H54 (cell line): ENCODE measurements around the gene ARL8A.
A peak's percentile ranks its signal among the peaks of the same experiment; 100 is the strongest.

Experiments
- DNase-seq: peaks from one replicate; pipeline ENCODE4 v3.0.0; 2011; ENCODE audit warnings: low spot score, mixed read lengths; ENCODE audit not compliant: insufficient read length
- FAIRE-seq: peaks from 3 replicates; lab custom pipeline; 2011; peaks lifted over from hg19 to GRCh38; lab: Jason Lieb, UNC
- POLR2A ChIP-seq: IDR thresholded peaks from 2 replicates; pipeline ENCODE4 v1.6.1; 2011; ENCODE audit warnings: low read depth, mild to moderate bottlenecking, low read length

Gene ARL8A

DNA sequence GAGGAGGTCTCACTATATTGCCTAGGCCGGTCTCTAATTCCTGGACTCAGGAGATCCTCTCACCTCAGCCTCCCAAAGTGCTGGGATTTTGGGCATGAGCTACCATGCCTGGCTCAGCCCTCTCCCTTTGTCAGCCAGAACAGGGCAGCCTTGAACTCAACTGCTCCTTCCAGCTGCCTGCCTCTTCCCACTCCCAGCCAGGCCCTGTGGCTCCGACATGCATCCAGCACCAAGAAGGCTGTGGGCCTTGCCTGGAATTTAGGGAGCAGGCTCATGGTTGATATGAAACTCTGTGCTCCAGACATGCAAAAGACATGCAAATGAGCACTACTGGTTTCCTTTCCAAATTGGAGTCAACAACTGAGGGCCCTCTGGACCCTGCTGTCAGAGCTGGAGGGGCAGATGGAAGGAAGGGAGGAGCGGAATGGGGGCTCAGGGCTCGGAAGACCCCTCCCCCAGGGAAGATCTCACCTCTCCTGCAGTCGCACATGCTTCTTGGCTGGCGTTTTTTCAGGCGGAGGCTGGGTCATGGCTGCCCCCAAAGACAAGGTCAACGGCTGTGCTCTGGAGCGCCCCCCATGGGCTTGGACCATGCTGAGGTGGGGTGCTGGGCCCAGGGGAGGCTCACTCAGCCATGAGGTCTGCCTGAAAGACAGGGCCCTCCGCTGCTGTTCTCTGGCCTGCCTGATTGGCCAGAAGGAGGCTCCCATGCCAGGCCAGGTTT lies 14.4 kb upstream of the ARL8A start:
- no peak for TF ChIP-seq POLR2A
- FAIRE-seq, result no peak

DNA sequence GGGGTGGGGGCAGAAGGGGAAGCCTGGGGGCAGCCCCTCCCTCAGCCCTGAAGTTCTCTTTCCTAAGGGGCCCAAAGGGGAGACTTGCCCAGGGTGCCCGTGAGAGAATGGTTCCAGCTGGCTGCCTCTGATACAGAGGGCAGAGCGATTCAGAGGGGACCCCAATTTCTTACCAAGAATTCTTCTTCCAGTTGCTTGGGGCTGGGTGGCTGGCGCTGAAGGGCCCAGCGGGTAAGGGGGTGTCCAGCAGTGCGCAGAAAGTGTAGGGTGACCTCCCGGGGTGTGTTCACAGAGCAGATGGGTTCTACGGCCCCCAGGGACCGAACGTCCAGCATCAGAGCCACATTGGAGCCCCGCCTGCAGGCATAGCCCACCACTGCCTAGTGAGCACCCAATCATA lies 13.4 kb upstream of the ARL8A start:
- FAIRE-seq (no peak), DNase-seq (no peak)
- no peak for TF ChIP-seq POLR2A

More for the DNA sequence above, 14.4 kb upstream of the ARL8A start:
- no peak for DNase-seq

DNA sequence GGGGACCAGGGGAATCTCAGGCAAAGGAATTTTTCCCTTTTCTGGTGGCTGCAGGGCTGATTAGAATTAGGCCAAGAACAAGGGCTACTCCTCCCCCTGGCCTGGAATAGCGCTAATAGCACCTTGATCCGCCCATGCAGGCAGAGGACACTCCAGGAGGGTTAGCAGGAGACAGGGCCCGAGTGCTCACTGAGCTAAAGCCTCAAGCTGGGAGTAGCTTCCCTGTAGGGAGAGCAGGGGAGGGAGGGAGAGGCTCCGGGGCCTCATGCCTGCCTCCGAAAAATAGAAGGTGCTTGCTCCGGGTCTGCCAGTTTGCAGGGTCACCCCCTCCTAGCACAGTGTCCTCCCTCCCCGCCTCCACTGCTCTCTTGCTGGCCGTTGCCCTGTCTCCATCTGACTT lies 12.1 kb upstream of the ARL8A start:
- FAIRE-seq (no peak), DNase-seq (no peak)
- TF ChIP-seq POLR2A, result no peak

DNA sequence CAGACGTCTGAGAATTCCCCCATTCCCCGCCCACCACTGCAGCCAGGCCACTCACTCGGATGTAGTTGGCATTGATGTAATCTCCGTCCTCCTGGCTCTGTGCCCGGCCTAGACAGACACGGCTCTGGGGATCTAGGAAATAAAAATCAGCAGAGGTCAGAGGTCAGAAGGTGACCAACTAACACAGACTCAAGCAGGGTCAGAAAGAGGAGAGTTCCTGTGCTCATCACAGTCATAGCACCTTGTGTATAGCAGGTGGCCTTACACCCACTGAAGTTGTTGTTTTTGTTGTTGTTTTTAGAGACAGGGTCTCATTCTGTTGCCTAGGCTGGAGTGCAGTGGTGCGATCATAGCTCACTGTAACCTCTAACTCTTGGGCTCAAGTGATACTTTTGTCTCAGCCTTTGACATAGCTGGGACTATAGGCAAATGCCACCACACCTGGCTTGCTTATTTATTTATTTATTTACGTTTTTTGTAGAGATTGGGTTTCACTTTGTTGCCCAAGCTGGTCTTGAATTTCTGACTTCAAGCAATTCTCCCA lies 11.0 kb upstream of the ARL8A start:
- TF ChIP-seq POLR2A, result no peak
- FAIRE-seq, result no peak

DNA sequence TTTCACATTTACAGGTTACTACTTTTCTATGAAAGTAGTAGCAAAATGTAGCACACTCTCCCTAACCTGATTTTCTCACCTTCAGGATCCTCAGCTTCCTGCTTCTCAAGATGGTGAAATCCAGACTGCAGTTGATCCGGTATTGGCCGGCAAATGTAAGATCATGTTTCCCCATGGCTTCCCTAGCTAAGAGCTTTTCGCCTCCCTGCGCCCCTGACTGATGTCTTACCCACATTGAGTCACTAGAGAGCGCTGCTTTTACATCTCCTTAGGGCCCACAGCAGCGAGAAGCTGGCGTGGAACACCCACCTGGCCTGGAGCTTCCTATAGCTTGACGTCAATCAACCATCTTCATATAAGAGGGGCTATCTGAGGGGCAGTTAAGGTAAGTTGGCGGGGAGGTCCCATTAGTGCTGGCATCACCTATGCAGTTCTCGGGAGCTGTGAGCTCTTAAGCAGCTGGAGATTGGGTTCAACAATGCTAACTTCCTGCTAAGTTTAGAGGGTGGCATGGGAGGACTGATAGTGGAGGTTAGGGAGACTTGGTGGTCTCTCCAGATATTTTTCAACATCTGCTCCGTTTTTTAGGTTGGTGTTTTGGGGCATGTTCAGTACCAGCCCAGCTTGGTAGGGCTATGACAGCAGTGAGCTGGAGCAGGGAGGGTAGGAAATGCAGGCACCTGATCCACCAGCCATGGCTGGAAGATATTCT lies 10.4 kb upstream of the ARL8A start:
- TF ChIP-seq POLR2A, result no peak
- FAIRE-seq (no peak), DNase-seq (peak; percentile 49)

More for the DNA sequence above, 11.0 kb upstream of the ARL8A start:
- DNase-seq, result no peak

- DNase-seq (no peak), FAIRE-seq (no peak)
- no peak for TF ChIP-seq POLR2A
These were observed 9.7 kb upstream of the ARL8A start for GRCh38 chr1:202154148-202154765.

DNA sequence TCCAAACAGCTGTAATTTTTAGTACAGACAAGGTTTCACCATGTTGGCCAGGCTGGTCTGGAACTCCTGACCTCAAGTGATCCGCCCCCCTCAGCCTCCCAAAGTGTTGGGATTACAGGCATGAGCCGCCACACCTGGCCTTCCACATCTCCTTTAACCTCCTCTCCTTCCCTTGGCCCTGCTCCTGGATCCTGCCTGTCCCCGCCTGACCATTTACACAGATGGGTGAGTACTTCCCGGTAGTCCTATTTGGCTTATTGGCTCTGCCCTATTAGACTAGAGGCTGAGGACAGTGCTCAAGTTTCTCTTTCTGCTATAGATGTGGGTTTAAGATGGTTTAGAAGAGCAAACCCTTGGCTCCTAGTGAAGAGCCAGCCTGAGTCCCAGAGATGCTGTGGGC lies 8.7 kb upstream of the ARL8A start:
- DNase-seq (no peak), FAIRE-seq (no peak)
- no peak for TF ChIP-seq POLR2A

GRCh38 chr1:202152399-202152798 lies 7.9 kb upstream of the ARL8A start:
- FAIRE-seq, result no peak
- no peak for DNase-seq
- no peak for TF ChIP-seq POLR2A

DNA sequence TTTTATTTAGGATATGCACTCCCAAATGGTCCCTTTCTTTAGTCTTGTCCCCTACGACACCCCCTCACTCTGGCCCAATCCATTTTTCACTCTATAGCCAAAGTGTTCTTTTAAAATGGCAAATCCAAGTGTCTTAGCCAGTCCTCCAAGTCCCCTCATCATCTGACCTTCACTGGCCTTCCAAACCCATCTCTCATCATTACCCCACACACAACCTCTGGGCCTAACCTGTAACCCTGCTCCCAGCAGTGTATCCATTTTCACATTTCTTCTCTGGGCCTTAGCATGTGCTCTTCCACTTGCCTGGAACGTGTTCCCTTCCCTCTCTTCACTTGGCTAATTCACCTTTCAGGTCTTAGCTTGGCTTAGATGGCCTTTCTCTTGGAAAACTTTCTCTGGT lies 6.5 kb upstream of the ARL8A start:
- TF ChIP-seq POLR2A, result no peak
- FAIRE-seq (no peak), DNase-seq (no peak)

DNA sequence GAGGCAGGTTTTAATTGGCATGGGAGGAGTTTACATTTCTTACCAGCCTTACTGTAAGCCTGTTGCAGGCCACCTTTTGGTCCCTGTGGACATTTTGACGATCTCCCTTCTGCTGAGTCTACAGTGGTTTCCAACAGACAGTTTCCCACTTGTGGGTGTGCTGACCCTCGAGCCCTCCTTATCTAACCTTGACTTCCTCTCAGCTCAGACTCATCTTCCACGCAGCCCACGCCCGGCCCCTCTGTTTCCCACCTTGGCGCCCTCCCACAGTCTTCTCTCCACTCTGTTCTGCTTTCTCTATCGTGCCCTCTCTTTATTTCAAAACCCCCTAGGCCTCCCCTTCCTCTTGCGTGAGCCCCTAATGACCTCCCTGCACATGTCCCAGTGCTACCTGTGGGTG lies 6.1 kb upstream of the ARL8A start:
- no peak for DNase-seq
- FAIRE-seq, result no peak
- no peak for TF ChIP-seq POLR2A

DNA sequence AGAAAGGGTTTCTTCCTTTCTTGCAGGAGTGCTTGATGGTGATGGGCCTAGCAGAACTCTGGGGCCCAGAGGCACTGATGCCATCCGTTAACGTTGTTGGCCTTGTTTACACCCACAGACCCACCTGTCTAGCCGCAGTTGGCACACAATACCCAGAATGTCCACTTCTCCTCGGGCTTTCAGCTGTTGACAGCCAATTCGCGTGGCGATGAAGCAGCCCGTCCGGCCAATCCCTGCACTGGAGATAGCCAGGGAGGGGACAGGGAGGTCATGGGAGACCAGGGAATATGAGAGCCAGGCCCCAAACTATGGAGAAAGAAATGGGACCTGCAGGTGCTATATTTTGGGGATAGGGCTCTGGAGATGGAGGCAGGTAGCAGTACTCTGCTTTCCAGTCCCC lies 5.7 kb upstream of the ARL8A start:
- FAIRE-seq, result no peak
- DNase-seq, result no peak
- TF ChIP-seq POLR2A, result no peak

DNA sequence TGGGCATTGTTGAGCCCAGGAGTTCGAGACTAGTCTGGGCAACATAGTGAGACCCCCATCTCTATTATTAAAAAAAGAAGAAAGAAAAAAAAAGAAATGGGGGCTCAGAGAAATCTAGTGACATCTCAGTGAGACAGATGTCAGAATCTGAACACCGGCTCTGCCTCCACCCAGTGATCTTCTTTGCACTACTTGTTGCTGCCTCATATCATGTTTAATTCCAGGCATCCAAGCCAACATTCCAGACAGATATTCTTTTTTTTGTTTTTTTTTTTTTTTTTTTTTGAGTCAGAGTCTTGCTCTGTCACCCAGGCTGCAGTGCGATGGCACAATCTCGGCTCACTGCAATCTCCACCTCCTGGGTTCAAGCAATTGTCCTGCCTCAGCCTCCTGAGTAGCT lies 5.0 kb upstream of the ARL8A start:
- FAIRE-seq (no peak), DNase-seq (no peak)
- no peak for TF ChIP-seq POLR2A

GRCh38 chr1:202148391-202148790 lies 3.9 kb upstream of the ARL8A start:
- no peak for DNase-seq
- FAIRE-seq, result no peak
- no peak for TF ChIP-seq POLR2A

DNA sequence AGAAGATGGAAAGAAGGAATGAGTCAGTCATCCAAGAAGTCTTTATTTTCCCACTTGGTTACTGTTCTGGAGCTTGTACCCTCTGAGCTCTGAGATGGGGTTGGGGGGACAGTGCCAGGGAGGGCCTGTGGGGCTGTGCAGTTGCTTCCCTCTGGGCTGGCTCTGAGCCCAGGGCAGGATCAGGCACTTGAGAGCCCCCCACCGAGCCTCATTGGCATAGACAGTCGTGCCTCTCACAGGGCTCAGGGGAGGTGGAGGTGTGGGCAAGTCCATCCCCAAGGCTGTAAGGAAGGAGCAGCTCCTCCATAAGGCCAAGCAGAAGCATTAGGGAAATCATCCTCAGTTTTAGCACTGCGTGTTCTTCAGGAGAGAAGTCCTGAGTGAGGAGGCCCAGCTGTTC lies 2.5 kb upstream of the ARL8A start:
- FAIRE-seq (no peak), DNase-seq (no peak)
- TF ChIP-seq POLR2A, result no peak
